ENCODE data around the gene MED25.

Gene MED25

GRCh38 chr19:49879243-49879963 is 61.3 kb downstream of the MED25 start:
- no peak for DNase-seq (ENCODE audit: extremely low read depth, low read depth)

GRCh38 chr19:49880162-49880869 is 62.2 kb downstream of the MED25 start:
- DNase-seq (ENCODE audit: extremely low read depth, low read depth): no peak
- TF ChIP-seq CTCF (IDR thresholded peaks at IDR 0.05; ENCODE audit: low read depth, low read length): no peak

More at GRCh38 chr19:49879243-49879963, 61.3 kb downstream of the MED25 start:
- no peak for TF ChIP-seq CTCF (IDR thresholded peaks at IDR 0.05; ENCODE audit: low read depth, low read length)

GRCh38 chr19:49881186-49881585 is 63.1 kb downstream of the MED25 start:
- no peak for TF ChIP-seq CTCF (IDR thresholded peaks at IDR 0.05; ENCODE audit: low read depth, low read length)
- DNase-seq (ENCODE audit: extremely low read depth, low read depth): no peak

GRCh38 chr19:49881672-49882394 is 63.7 kb downstream of the MED25 start:
- DNase-seq (ENCODE audit: extremely low read depth, low read depth): no peak
- no peak for TF ChIP-seq CTCF (IDR thresholded peaks at IDR 0.05; ENCODE audit: low read depth, low read length)

- DNase-seq (ENCODE audit: extremely low read depth, low read depth): no peak
- TF ChIP-seq CTCF (IDR thresholded peaks at IDR 0.05; ENCODE audit: low read depth, low read length): no peak
Observed at GRCh38 chr19:49882643-49883042, 64.6 kb downstream of the MED25 start.

GRCh38 chr19:49883094-49883493 is 65.0 kb downstream of the MED25 start:
- no peak for DNase-seq (ENCODE audit: extremely low read depth, low read depth)
- TF ChIP-seq CTCF (IDR thresholded peaks at IDR 0.05; ENCODE audit: low read depth, low read length): no peak

GRCh38 chr19:49884109-49884508 is 66.0 kb downstream of the MED25 start:
- no peak for DNase-seq (ENCODE audit: extremely low read depth, low read depth)
- TF ChIP-seq CTCF (IDR thresholded peaks at IDR 0.05; ENCODE audit: low read depth, low read length): no peak
